Bronchial epithelial cell (primary cell): ENCODE data around the gene PTPN6. TPM values are rescaled to one million over a fixed set of nuclear protein-coding genes. Genes with fewer than 3 reads are reported as not detected.

ENCODE experiments used
- DNase-seq: peaks from one replicate; pipeline ENCODE4 v3.0.0-alpha.2; 2010; ENCODE audit warnings: low read depth
- FAIRE-seq: peaks from 2 replicates; lab custom pipeline; 2011; peaks lifted over from hg19 to GRCh38; lab: Jason Lieb, UNC
- H3K27me3 ChIP-seq: 2 replicates; pipeline ENCODE4 v1.5.1; 2011; ENCODE audit warnings: low read length; ENCODE audit not compliant: control insufficient read depth, insufficient read depth
- H3K36me3 ChIP-seq: 2 replicates; pipeline ENCODE4 v1.5.1; 2011; ENCODE audit warnings: low read length; ENCODE audit not compliant: control insufficient read depth, insufficient read depth
- H3K4me3 ChIP-seq: 2 replicates; pipeline ENCODE4 v1.5.1; 2011; ENCODE audit warnings: mild to moderate bottlenecking, low read depth, low read length, control low read depth
- CTCF ChIP-seq: IDR thresholded peaks from 2 replicates; pipeline ENCODE4 v1.5.1; 2011; ENCODE audit warnings: mild to moderate bottlenecking, moderate library complexity, low read length, control low read depth, inconsistent platforms; ENCODE audit not compliant: insufficient read depth, severe bottlenecking
- total RNA-seq: library from RNA; depleted of rRNA; stranded (reverse); fragments of >200 nt; gene quantifications from 2 replicates; pipeline ENCODE4 v1.2.1, GENCODE V29; 2014

Gene PTPN6
- total RNA-seq, 1 donor from 2014 or later, result 12.4 TPM

- Histone ChIP-seq H3K4me3 (no peak overlapping the region), H3K27me3 (no peaks in the 10 kb centered on the region), H3K36me3 (peaks cover 21% of the 10 kb centered on the region)
- no peak for TF ChIP-seq CTCF
- FAIRE-seq (no peak), DNase-seq (peak; percentile 76)
Observed at GRCh38 chr12:6961278-6961694, 10.1 kb downstream of the PTPN6 start.

GRCh38 chr12:6961695-6962284 is 10.6 kb downstream of the PTPN6 start:
- H3K4me3 ChIP-seq, result peak overlapping the region; percentile 88
- TF ChIP-seq CTCF, result peak; percentile 52
- no peaks in the 10 kb centered on the region for H3K27me3 ChIP-seq
- peaks cover 21% of the 10 kb centered on the region for H3K36me3 ChIP-seq
- DNase-seq (peak; percentile 69), FAIRE-seq (no peak)

GRCh38 chr12:6962285-6963015 is 11.3 kb downstream of the PTPN6 start:
- no peak for FAIRE-seq
- DNase-seq, result no peak
- no peak for TF ChIP-seq CTCF
- H3K36me3 ChIP-seq, result peaks cover 19% of the 10 kb centered on the region
- H3K27me3 ChIP-seq, result no peaks in the 10 kb centered on the region
- H3K4me3 ChIP-seq, result peak overlapping the region; percentile 88

- DNase-seq (peak; percentile 77), FAIRE-seq (no peak)
- no peaks in the 10 kb centered on the region for H3K27me3 ChIP-seq
- peak overlapping the region; percentile 88 for H3K4me3 ChIP-seq
- H3K36me3 ChIP-seq, result peaks cover 22% of the 10 kb centered on the region
- peak; percentile 35 for TF ChIP-seq CTCF
Observed at GRCh38 chr12:6963016-6963731, 12.0 kb downstream of the PTPN6 start.

GRCh38 chr12:6963791-6964413 is 12.7 kb downstream of the PTPN6 start:
- peak overlapping the region; percentile 88 for H3K4me3 ChIP-seq
- H3K27me3 ChIP-seq, result no peaks in the 10 kb centered on the region
- H3K36me3 ChIP-seq, result peaks cover 23% of the 10 kb centered on the region
- TF ChIP-seq CTCF, result no peak
- DNase-seq (no peak), FAIRE-seq (no peak)
